Measurements from ENCODE around the gene WBP1.

DNA sequence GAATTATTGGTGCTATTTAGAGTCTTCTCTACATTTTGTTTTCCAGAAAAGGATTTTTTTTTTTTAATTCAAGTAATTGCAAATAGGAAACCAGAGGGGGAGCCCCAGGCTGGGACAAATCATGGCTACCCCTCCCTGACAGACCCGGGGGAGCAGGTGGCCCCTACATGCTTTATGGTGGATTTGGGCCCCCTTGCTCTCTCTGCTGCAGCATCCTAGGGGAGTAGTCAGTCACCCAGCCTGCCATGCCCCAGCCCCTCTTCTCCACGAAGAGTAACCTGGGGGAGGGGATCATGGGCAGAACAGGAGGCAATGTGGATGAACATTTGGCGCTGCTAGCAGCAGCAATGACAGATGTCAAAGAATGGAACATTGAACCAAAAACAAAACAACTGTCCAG, 41.5 kb upstream of the WBP1 start:
- TF ChIP-seq, protein P1, sequence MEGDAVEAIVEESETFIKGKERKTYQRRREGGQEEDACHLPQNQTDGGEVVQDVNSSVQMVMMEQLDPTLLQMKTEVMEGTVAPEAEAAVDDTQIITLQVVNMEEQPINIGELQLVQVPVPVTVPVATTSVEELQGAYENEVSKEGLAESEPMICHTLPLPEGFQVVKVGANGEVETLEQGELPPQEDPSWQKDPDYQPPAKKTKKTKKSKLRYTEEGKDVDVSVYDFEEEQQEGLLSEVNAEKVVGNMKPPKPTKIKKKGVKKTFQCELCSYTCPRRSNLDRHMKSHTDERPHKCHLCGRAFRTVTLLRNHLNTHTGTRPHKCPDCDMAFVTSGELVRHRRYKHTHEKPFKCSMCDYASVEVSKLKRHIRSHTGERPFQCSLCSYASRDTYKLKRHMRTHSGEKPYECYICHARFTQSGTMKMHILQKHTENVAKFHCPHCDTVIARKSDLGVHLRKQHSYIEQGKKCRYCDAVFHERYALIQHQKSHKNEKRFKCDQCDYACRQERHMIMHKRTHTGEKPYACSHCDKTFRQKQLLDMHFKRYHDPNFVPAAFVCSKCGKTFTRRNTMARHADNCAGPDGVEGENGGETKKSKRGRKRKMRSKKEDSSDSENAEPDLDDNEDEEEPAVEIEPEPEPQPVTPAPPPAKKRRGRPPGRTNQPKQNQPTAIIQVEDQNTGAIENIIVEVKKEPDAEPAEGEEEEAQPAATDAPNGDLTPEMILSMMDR (IDR thresholded peaks at IDR 0.05; ENCODE audit: poor library complexity): no peak
- TF ChIP-seq EZH2 (IDR thresholded peaks at IDR 0.05; ENCODE audit: borderline replicate concordance): no peak
